GM06990 (cell line): ENCODE measurements around the gene IDH3A.

Experiments used
- DNase-seq: peaks from one replicate; pipeline ENCODE4 v3.0.0-alpha.2; 2011; ENCODE audit not compliant: insufficient read length; ENCODE audit errors: extremely low read depth
- H3K27me3 ChIP-seq: replicated peaks from 2 replicates; pipeline ENCODE4 v1.6.0; 2011; ENCODE audit warnings: low read length; ENCODE audit not compliant: control insufficient read depth, insufficient read depth
- H3K36me3 ChIP-seq: 2 replicates; pipeline ENCODE4 v1.5.1; 2011; ENCODE audit warnings: low read length; ENCODE audit not compliant: control insufficient read depth, insufficient read depth
- H3K4me3 ChIP-seq: replicated peaks from 2 replicates; pipeline ENCODE4 v1.5.1; 2011; ENCODE audit warnings: low read depth, mild to moderate bottlenecking, control low read depth, low read length
- CTCF ChIP-seq: IDR thresholded peaks from 2 replicates; pipeline ENCODE4 v1.5.1; 2011; ENCODE audit warnings: low read length, control low read depth, mild to moderate bottlenecking, inconsistent platforms; ENCODE audit not compliant: insufficient read depth, poor library complexity, severe bottlenecking

Gene IDH3A

GRCh38 chr15:78200276-78200930 lies 51.2 kb downstream of the IDH3A start:
- Histone ChIP-seq H3K4me3 (no peak overlapping the region), H3K27me3 (no peaks in the 10 kb centered on the region), H3K36me3 (no peaks in the 10 kb centered on the region)
- no peak for TF ChIP-seq CTCF
- no peak for DNase-seq

- no peak for DNase-seq
Observed at GRCh38 chr15:78201281-78202190, 52.4 kb downstream of the IDH3A start.

GRCh38 chr15:78203346-78204225 lies 54.4 kb downstream of the IDH3A start:
- no peaks in the 10 kb centered on the region for H3K27me3 ChIP-seq
- no peak for TF ChIP-seq CTCF
- no peak overlapping the region for H3K4me3 ChIP-seq
- no peaks in the 10 kb centered on the region for H3K36me3 ChIP-seq
- DNase-seq = no peak

More at GRCh38 chr15:78201281-78202190, 52.4 kb downstream of the IDH3A start:
- no peaks in the 10 kb centered on the region for H3K36me3 ChIP-seq
- no peak overlapping the region for H3K4me3 ChIP-seq
- no peak for TF ChIP-seq CTCF
- H3K27me3 ChIP-seq = no peaks in the 10 kb centered on the region

GRCh38 chr15:78204351-78205309 lies 55.5 kb downstream of the IDH3A start:
- no peak for DNase-seq
- Histone ChIP-seq H3K36me3 (no peaks in the 10 kb centered on the region), H3K4me3 (no peak overlapping the region), H3K27me3 (no peaks in the 10 kb centered on the region)
- no peak for TF ChIP-seq CTCF

- DNase-seq = no peak
- Histone ChIP-seq H3K27me3 (no peaks in the 10 kb centered on the region), H3K4me3 (no peak overlapping the region), H3K36me3 (no peaks in the 10 kb centered on the region)
- TF ChIP-seq CTCF = no peak
Observed at GRCh38 chr15:78205337-78205736, 56.2 kb downstream of the IDH3A start.
